ENCODE data around the gene PLOD1.

Gene PLOD1

DNA sequence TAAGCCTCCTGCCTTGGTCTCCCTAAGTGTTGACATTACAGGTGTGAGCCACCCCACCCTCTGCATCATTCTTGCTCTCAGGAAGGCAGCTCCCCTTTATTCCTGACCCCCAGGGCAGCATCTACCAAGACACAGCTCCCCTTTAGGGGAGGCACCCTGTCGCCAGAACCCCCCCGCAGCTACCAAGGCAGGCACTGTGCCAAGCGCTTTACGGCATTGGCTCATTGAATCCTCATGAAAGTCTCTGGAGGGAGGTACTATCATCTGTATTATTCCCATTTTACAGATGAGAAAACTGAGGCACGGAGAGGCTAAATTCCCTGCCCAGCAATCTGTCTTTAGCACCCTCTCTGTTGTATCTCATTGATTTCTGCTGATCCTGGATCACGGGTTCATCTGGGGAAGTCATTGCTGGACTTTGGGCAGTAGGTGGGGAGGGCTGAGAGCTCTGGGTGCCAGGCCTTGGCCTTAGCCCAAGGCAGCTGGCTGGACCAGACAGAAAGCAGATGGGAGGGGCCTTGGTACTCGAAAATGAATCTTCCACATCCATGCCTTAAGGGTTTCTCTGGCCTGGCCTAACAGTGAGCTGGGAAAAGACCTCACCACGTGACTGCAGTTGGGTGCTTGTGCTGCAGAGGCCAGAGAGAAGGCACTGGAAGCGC, 5.9 kb downstream of the PLOD1 start:
- in situ Hi-C loops (cut with MboI; ENCODE audit: low sequenced_read_pairs, unreplicated experiment), result no loop called here
- no peak for DNase-seq (ENCODE audit: low spot score)
- TF ChIP-seq, protein P1, sequence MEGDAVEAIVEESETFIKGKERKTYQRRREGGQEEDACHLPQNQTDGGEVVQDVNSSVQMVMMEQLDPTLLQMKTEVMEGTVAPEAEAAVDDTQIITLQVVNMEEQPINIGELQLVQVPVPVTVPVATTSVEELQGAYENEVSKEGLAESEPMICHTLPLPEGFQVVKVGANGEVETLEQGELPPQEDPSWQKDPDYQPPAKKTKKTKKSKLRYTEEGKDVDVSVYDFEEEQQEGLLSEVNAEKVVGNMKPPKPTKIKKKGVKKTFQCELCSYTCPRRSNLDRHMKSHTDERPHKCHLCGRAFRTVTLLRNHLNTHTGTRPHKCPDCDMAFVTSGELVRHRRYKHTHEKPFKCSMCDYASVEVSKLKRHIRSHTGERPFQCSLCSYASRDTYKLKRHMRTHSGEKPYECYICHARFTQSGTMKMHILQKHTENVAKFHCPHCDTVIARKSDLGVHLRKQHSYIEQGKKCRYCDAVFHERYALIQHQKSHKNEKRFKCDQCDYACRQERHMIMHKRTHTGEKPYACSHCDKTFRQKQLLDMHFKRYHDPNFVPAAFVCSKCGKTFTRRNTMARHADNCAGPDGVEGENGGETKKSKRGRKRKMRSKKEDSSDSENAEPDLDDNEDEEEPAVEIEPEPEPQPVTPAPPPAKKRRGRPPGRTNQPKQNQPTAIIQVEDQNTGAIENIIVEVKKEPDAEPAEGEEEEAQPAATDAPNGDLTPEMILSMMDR (IDR thresholded peaks at IDR 0.05; ENCODE audit: borderline replicate concordance, control extremely low read depth, extremely low read depth, insufficient read depth, missing control alignments), result no peak

DNA sequence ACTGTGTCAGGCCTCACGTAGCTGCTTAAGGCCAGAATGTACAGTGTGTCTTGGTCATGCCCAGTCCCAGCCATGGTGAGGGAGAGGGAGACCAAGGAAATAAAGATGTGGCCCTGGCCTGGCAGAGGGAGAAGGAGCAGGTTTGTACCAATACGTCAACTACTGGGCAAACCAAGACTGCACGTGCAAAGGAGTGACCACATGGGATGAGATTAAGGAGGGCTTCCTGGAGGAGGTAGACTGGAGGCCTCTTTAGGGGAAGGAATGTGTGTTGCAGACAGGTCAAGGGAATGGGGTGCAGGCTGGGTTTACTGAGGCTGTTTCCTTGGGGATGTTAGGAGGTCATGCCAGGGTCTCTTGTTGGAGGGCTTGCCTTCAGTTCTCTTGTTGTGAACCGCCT, 7.8 kb downstream of the PLOD1 start:
- DNase-seq (ENCODE audit: low spot score), result no peak
- in situ Hi-C loops (cut with MboI; ENCODE audit: low sequenced_read_pairs, unreplicated experiment), result no loop called here
- TF ChIP-seq, protein P1 (IDR thresholded peaks at IDR 0.05; ENCODE audit: borderline replicate concordance, control extremely low read depth, extremely low read depth, insufficient read depth, missing control alignments), result no peak

DNA sequence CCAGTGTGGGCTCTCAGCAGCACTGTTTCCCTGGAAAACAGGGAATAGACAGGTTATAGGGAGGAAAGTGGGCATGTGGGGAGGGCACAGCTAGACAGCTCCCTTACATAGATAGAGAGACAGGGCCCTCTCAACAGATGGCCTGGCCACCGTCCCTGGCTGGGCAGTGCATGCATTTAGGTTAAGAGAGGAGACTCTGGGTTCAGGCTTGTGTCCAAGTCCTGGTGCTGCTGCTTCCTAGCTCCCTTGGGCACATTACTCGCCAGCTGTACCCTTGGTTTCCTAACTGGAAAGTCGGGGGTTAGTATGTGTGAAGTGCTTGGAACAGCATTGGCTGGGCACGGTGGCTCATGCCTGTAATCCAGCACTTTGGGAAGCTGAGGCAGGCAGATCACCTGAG, 9.1 kb downstream of the PLOD1 start:
- no peak for DNase-seq (ENCODE audit: low spot score)
- in situ Hi-C loops (cut with MboI; ENCODE audit: low sequenced_read_pairs, unreplicated experiment), result no loop called here

DNA sequence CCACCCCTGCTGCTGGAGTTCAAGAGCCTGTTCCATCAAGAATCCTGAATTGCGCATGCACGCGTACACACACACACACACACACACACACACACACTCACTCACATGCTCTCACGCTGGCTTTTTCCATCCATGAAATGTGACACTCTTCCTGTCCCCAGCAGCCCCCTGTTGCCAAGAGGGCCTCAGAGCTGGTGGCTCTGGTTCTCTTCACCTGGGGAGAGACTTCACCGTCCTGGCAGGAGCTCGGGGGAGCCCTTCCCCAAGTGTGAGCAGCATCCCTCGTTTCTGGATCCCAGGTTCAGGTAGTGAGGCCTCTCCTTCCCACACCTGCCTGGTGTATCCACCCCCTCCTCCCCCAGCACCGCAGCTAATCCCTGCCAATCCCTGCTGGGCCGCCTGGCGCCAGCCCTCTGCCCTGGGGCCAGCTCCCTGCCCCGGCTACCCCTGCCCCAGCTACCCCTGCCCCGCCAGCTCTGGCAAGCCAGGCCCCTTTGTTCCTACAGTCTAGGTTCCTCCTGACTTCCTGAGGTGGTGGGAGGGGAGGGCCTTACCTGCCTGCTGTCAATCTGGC, 9.9 kb downstream of the PLOD1 start:
- in situ Hi-C loops (cut with MboI; ENCODE audit: low sequenced_read_pairs, unreplicated experiment), result no loop called here
- DNase-seq (ENCODE audit: low spot score), result no peak
- TF ChIP-seq, protein P1 (IDR thresholded peaks at IDR 0.05; ENCODE audit: borderline replicate concordance, control extremely low read depth, extremely low read depth, insufficient read depth, missing control alignments), result no peak

More for the DNA sequence above, 9.1 kb downstream of the PLOD1 start:
- TF ChIP-seq, protein P1 (IDR thresholded peaks at IDR 0.05; ENCODE audit: borderline replicate concordance, control extremely low read depth, extremely low read depth, insufficient read depth, missing control alignments), result no peak

DNA sequence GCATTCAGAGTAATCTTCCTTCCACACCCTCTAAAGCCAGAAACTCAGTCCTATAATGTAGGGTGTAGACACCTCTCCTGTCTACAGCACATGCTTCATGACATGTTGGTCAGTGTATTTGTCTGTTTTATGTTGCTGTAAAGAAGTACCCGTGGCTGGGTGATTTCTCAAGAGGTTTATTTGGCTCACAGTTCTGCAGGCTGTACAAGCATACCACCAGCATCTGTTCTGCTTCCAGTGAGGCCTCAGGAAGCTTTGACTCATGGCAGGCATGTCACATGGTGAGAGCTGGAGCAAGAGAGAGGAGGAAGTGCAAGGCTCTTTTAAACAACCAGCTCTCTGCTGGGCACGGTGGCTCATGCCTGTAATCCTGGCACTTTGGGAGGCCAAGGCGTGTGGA, 12.1 kb downstream of the PLOD1 start:
- TF ChIP-seq, protein P1 (IDR thresholded peaks at IDR 0.05; ENCODE audit: borderline replicate concordance, control extremely low read depth, extremely low read depth, insufficient read depth, missing control alignments), result no peak
- no peak for DNase-seq (ENCODE audit: low spot score)
- in situ Hi-C loops (cut with MboI; ENCODE audit: low sequenced_read_pairs, unreplicated experiment), result no loop called here

DNA sequence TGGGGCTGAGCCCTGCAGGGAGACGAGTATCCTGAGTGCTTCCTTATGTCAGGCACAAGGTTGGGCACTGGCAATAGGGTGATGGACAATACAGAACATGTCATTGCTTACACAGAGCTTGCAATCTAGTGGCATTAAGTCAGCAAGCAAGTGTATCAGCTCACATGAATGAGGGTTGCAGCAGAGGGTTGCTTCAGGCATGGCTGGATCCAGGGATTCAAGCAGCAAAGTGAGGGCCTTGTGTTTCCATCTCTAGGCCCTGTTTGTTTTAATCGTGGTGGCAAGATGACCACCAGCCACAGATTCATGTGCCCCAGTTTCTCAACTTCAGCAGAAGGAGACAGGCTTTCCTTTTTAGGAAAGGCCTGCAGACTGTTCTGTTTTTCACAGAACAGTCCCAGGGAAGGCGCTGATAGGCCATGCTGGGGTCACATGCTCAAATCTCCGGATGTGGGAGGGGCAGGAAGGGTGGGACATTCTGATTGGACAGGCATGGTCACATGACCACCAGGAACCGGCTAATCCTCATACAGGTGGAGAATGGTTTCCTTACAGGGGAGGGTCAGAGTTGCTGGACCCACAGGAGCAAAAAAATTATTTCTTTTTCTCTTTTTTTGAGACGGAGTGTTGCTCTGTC, 14.4 kb downstream of the PLOD1 start:
- in situ Hi-C loops (cut with MboI; ENCODE audit: low sequenced_read_pairs, unreplicated experiment), result no loop called here
- DNase-seq (ENCODE audit: low spot score), result no peak
- TF ChIP-seq, protein P1 (IDR thresholded peaks at IDR 0.05; ENCODE audit: borderline replicate concordance, control extremely low read depth, extremely low read depth, insufficient read depth, missing control alignments), result no peak
